NCI-H187 (cell line): ENCODE data around the gene CNST.
"Not testable (repeated sequence)": the region's sequence is repeated elsewhere in the genome, so short reads cannot be mapped to it uniquely, and the experiment has no call there.

Experiments used
- DNase-seq, 2 experiments: peaks; one replicate each; lab custom pipeline; 2025; lab: John Stamatoyannopoulos, UW

The CNST gene

GRCh38 chr1:246677842-246678241, 111.6 kb downstream of the CNST start:
- no peak for DNase-seq

GRCh38 chr1:246678816-246679793, 112.8 kb downstream of the CNST start:
- DNase-seq: no peak

- no peak for DNase-seq
These were observed 113.5 kb downstream of the CNST start for GRCh38 chr1:246679794-246680177.

DNA sequence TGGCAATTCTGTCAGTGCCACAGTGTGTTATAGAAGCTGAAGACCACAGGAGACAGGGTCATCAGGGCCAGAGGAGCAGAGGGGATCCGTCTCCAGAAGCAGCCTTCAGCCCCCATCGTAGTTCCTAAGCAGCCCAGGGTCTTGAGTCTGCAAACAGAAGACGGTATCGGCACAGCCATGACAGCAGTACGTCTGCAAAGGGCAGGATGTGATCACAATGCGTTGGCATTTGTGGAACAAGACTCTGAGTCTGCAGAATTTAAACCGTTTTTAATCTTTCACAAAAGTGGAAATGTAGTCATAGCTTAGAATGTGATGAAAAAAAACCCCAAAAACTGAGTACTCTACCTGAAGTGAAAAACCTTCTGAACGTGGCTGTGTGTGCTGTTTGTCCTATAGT, 113.9 kb downstream of the CNST start:
- no peak for DNase-seq

GRCh38 chr1:246680696-246681130, 114.5 kb downstream of the CNST start:
- DNase-seq: no peak

DNA sequence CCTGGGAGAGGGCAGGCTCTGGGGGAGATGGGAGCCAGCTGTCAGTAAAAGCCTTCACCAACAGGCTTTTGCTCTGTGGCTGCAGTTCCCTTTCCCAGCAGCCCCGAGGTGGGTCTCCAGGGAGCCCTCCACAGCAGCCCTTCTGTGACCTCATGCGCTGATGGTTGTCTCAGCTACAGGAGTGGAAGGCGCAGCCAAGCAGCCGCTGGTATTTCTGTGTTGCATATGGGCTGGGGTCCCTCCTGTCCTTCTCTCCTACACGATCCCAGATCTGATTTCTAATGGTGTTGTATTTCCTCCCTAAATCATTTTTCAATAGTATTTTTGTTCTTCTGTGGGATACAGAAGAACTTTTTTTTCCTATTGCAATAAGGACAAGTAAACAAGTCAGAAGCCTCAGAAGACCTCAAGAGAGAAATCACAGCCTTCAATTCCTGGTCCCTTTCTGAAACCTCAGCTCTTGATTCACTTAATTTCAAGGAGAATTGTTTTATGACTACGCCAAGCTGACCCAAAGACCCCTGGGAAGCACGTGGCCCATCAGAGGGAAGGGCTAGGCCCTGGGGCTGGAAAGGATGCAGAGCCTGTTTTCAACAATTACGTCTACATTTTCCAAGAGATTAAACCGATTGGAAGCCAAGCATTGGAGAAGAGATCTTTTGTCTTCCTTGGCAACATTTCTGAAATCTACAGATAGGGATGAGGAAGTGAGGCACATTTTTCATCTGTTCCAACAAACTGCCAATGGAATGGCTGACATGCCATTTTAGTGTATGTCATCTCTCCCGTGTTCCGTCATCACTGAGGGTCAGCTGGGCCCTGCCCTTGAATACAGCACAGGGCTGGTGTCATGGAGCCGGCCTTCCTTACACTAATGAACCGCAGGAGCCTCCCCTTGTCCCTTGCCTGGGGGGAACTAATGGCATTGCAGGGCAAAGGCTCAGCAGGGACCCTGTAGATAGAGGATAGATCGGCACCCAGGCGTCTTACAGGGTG, 115.9 kb downstream of the CNST start:
- DNase-seq: peak; percentile 10 to 19

- DNase-seq: no peak
These were observed 117.3 kb downstream of the CNST start for GRCh38 chr1:246683521-246683920.

DNA sequence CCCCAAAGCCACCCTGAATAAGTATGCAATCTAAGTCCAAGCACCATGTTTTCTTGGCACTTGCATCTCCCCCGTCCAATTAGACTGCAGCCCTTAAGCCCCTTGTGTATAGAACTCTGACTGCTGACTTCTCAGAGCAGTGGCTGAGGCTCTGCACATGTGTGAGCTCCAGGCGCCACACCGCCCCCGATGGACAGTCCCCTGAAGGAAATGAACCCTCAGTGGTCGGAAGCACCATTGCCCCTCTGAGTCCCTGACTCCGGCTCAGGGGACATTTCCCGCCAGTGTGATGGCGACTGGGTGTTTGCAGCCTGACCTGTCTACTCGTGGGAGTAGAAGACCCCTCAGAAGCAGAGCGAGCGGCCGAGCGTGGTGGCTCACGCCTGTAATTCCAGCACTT, 120.7 kb downstream of the CNST start:
- no peak for DNase-seq

- DNase-seq: no peak
These were observed 123.3 kb downstream of the CNST start for GRCh38 chr1:246689409-246690008.

DNA sequence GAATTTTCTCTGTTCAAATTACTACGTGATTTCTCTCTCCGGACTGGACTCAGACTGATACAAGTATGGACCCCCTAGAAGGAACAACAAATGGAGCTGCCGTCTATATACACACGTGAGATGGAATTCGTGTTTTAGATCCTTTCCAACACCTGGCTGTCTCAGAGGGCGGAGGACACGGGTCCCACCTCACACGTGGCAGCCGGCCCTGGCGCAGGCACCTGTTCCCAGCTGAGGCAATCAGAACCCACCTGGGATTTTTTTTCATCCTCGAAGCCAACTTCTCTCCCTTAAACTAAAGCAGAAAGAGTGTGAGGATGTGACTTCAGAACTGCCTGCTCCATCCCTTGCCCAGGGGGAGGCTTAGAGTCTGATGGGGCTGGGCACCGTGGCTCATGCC, 123.8 kb downstream of the CNST start:
- DNase-seq: no peak

DNA sequence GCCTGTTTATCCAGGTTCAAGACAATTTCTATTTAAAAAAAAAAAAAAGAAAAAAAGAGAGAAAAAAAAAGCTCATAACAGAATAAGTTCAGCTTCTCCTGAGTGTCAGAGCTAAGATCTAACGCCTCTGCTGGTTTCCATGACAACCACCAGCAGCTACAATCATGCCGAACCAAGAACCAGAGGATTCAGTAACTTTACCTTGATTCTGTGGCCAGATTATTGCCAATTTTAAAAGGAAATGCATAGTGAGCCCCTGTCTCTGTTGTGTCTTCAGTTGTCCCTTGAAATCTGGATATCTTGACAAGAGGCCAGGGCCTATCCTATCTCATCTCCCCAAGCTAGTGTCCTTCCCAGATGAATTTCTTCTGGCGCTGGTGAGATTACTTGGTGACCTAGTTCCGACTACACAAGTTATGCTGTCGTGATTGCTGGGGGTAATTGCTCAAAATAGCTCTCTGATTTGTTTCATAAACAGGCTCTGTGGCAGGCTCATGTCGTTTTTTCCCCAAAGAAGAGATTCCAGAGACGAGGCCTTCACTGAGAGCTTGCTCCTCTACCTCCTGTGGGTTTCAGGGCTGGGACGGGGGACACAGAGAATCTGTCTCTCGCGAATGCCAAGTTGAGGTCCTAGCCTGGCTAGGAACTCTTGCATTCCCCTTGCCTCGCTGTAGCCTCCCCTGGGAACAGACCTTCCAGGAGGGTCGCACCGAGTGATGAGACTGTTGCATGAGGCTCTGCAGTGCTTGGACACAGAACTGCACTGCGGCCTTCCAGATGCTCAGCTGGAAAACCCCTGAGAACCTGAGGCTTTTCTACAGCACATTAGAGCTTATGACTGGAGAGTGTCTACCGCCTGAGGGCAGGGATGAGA, 125.6 kb downstream of the CNST start:
- DNase-seq: no peak

GRCh38 chr1:246694213-246694895, 128.1 kb downstream of the CNST start:
- not testable (repeated sequence) for DNase-seq

DNA sequence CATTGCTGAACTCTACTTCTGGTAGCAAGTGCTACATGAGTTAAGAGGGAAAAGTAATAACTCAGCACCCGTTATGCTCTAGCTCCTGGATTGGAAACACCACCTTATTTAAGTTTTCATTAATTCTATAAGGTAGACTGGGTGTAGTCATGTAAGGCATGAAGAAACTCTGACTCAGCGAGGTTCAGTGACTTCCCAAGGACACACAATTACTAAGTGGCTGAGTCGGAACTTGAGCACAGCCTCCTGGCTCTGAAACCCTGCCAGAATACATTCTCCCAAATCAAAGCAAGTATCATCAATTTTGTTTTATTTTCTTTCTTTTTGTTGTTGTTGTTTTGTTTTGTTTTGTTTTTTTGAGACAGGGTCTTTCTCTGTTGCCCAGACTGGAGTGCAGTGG, 128.9 kb downstream of the CNST start:
- no peak for DNase-seq

- no peak for DNase-seq
These were observed 129.4 kb downstream of the CNST start for GRCh38 chr1:246695666-246696065.

DNA sequence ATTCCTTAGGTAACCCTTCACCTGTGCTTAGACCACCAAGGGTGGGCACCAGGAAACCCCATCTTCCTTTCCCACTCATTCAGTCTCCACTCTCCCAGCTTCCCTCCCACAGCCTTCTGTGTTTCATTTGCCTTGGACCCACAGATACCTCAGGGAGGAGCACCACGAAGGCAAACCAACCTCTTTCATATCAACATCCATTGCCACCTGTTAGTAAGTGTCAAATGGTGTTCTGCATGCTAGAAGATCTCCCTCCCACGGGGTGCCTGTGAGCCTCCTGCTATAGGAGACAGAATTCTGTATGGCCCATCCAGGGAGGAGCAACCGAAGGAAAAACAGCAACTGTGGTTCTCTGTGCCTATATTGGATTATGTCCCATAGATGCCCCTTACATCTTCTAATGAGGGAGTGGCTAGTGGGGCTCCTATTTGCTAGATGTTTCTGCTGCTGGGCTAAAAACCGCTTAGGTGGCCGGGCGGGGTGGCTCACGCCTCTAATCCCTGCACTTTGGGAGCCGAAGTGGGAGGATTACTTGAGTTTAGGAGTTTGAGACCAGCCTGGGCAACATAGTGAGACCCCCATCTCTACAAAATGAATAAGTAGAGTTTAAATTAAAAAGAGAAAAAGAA, 132.3 kb downstream of the CNST start:
- DNase-seq: no peak

DNA sequence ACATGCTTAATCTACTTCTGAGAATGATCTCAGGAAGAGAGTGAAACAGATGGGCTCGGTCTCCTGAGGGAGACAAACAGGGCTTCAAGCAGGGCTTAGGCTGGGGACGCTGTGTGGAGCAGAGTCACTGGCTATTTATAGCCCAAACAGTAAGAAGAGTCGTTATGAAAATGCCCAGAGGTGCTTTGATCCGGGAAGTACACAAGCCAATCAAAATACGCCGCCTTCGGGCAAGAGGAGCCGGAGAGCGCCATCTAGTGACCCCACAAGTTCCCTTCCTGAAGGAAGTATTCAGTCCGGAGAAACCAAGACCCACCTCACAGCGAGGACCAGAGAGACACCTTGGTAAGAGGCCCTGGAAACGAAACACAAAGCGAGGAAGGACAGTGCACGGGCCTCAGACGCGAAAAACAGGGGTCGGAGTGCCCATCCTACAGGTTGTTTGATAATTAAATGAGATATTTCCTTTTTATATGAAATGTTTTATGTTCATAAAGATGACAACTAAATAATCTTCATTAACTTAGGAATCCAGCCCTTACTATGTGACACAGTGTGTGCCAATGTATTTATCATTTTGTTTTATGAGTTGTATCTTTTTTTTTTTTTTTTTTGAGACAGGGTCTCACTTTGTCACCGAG, 133.0 kb downstream of the CNST start:
- DNase-seq: peak; percentile 10 to 22

DNA sequence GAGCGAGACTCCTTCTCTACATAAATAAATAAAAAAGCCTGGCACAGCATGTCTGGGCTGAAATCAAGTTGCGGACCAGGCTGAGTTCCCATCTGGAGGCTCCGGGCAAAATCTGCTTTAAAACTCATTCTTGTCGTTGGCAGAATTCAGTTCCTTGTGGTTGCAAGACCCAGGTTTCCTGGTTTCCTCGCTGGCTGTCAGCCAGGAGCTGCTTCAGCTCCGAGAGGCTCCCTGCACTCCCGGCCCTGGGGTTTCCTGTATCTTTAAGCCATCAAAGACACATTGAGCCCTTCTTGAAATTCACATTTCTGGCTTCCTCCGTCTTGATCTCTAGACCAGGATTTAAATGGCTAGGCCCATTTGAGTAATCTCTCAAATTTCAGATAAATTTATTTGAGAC, 137.3 kb downstream of the CNST start:
- DNase-seq: no peak

GRCh38 chr1:246705368-246705767, 139.1 kb downstream of the CNST start:
- DNase-seq: no peak

DNA sequence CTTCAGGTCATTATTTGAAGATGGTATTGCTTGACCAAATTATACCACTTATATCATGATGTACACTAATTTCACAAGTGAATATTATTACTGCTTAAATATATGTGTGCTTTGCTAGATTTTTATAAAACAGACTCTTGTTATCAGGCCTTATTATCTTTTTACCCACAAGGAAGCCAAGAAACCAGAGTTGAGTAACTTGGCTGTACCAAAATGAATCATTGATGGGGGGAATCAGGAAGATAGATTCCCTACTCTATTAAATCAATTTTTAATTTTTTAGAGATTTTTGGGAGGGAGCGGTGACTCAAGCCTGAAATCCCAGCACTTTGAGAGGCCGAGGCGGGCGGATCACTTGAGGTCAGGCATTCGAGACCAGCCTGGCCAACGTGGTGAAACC, 141.9 kb downstream of the CNST start:
- no peak for DNase-seq

DNA sequence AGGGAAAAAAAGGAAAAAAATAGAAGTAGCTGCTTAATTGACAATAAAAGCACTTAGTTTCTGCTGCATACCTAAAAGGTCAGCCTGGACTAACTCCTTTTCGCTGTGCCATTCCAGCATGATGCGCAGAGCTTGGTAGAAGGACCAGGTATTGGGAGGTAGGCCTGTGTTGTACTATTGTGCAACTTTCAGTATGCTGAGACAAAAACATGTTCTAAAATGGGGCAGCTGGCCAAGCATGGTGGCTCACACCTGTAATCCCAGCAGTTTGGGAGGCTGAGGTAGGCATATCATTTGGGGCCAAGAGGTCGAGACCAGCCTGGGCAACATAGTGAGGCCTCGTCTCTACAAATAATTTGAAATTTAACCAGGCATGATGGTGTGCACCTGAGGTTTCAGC, 142.9 kb downstream of the CNST start:
- DNase-seq: no peak
